GM21825 (cell line): ENCODE measurements around the gene SMAD3.

Experiments used
- ATAC-seq: cut with Tn5 transposase; IDR thresholded peaks from one replicate; pipeline ENCODE4 v1.9.1; 2021; ENCODE audit warnings: mild to moderate bottlenecking, moderate library complexity; ENCODE audit not compliant: unreplicated experiment

SMAD3 gene

GRCh38 chr15:67124911-67125588, 59.6 kb downstream of the SMAD3 start:
- ATAC-seq: no peak

- ATAC-seq: no peak
Measured at GRCh38 chr15:67125589-67126502, 60.4 kb downstream of the SMAD3 start.

GRCh38 chr15:67126551-67127330, 61.3 kb downstream of the SMAD3 start:
- ATAC-seq: no peak

GRCh38 chr15:67127331-67127664, 61.9 kb downstream of the SMAD3 start:
- ATAC-seq: no peak

GRCh38 chr15:67127965-67128364, 62.6 kb downstream of the SMAD3 start:
- no peak for ATAC-seq

DNA sequence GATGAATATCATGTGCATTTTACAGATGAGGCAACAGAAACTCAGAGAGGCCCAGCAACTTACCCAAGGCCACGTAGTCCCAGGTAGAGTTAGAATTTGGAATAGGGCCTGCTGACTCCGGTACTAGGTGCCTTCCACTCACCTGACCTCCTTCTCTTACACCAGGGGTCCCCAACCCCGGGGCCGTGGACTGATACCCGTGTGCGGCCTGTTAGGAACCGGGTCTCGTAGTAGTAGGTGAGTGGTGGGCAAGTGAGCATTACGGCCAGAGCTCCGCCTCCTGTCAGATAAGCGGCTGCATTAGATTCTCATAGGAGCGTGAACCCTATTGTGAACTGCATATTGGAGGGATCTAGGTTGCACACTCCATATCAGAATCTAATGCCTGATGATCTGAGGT, 64.8 kb downstream of the SMAD3 start:
- ATAC-seq: no peak

GRCh38 chr15:67130673-67131601, 65.5 kb downstream of the SMAD3 start:
- ATAC-seq: no peak

DNA sequence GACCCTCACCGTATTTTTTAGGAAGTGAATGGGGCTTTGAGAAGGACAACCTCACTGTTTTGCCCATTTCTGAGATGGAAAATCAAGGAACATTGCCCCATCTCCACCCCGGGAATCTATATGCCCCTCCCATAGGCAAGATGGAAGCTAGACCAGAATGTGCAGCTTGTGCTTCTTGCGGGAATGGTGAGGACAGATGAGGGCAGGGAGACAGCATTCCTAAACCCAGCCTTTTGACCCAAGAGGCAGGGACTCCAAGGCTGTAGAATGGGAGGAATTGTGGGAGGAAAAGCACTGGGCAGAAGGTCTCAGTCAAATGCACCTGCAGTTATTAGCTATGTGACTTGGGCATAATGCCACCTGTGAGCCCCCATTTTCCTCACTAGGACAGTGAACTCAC, 66.9 kb downstream of the SMAD3 start:
- no peak for ATAC-seq

DNA sequence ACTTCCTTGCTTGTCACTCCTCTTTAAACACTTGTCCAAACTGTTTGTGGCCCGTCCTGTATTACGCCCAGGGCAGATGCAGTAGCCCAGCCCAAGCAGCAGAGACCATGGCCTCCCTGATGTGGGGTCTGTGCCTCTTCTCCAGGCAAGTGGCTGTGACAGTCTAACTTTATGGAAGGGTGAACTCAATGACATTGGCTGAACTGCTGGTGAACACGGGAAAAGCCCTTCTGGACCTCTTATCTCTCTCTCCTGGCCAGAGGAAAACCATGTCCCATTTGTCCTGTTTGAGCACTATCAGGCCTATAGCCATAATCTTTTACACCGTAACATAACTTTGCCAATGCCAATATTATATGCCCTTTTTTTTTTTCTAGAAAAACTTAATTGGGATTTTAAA, 67.6 kb downstream of the SMAD3 start:
- no peak for ATAC-seq

- no peak for ATAC-seq
Measured at GRCh38 chr15:67133738-67134066, 68.3 kb downstream of the SMAD3 start.

- ATAC-seq: peak; percentile 62
Measured at GRCh38 chr15:67134067-67134838, 68.9 kb downstream of the SMAD3 start.

GRCh38 chr15:67134871-67135492, 69.6 kb downstream of the SMAD3 start:
- no peak for ATAC-seq

DNA sequence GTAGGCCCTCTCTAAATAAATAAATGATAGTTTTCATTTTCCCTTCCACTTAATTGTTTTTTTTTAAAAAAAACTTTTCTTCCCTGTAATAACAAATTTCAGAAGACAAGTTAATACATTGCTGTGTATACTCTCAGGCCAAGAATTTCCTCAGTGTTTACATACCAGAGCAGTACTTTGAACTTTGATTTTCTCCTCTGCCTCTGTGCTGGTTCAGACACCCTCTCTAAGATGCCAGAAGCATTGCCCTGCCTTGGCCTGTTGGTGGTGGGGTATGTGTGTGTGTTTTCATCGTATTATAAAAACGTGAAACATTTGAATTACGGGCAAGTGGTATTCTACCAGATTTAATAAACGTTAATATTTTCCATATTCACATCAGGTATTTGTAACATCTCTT, 70.1 kb downstream of the SMAD3 start:
- ATAC-seq: no peak

- no peak for ATAC-seq
Measured at GRCh38 chr15:67136802-67137201, 71.4 kb downstream of the SMAD3 start.

DNA sequence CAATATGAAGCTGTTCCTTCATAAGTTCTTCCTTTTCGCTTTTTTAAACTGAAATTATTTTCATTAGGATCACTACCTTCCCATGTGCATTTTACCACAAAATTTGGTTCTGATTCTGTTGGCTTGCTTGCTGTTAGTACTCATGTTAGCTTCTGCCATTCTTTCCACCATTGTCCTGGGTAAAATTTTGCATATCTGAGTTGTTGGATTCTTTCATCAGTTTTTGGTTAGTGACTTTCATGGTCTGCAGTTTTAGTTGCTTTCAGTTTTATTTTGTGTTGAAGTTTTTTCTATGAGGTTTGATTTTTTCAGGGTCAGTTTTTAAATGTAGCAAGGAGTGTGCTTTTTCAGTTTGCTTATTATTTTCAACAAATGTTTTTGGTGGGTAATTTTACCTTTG, 71.9 kb downstream of the SMAD3 start:
- no peak for ATAC-seq

GRCh38 chr15:67137951-67138848, 72.8 kb downstream of the SMAD3 start:
- ATAC-seq: no peak

DNA sequence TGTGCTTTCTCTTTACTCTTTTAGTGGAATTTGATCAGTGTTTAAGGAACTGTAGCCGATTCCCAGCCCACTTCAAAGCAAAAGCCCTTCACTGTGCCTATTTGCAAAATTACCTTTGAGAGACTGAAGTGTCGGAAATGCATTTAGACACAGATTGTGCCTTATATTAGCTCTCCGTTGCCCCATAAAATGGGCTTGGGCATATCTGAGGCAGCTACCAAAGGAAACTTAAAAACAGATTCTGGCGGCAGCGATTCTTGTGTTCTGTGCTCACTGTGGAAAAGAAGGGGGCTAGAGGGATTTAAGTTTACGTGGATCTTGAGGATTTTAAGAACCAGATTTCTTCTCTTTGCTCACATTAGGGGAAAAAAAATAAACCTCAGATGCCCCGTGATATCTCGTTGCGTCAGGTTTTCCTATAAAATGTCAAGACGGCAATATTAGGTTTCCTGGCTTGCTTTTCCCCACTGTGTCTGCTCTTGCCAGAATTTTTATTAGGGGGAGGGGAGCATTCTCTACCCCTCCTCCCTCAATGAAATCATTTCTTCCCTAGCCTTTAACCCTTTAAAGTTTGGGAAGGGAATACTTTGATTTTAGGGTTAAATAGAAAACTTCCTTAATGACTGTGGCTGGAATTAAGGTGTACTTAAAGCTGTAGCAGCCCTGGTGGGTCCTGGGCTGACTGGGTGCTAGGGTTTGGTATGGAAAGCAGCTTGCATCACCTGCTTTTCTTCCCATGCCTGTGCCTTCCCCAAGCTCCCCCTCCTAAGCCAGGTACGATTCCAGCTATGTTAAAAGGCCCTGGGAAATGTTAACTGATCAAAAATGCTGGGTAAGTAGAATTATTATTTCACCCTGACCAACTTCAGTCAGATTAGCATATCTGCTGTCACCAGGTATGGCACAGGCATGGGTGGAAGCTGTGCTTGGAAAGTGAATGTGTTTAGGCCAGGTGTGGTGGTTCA, 73.8 kb downstream of the SMAD3 start:
- ATAC-seq: no peak
